Endothelial cell of umbilical vein (primary cell): ENCODE results near the gene MCOLN2. TPM values are rescaled to one million over a fixed set of nuclear protein-coding genes. Genes with fewer than 3 reads are reported as not detected.

Source experiments
- BruUV-seq: library from RNA; stranded (reverse); fragments of 400-500 nt; replicated peaks from 2 replicates; lab custom pipeline; 2021; lab: Mats Ljungman, UMichigan
- CTCF ChIA-PET: fragments of 300-600, 350-600 bp; sonication (Branson Sonifier 250); formaldehyde crosslinking; loops from one replicate; lab custom pipeline; 2021; ENCODE audit warnings: antibody characterized with exemption, inconsistent platforms; lab: Charles Lee
- POLR2A ChIA-PET: fragments of 300-600, 350-600 bp; sonication (Branson Sonifier 250); formaldehyde crosslinking; loops from one replicate; lab custom pipeline; 2021; ENCODE audit warnings: antibody characterized with exemption, inconsistent platforms; lab: Charles Lee
- DNase-seq: peaks from one replicate; pipeline ENCODE4 v3.0.0-alpha.2; 2011; ENCODE audit warnings: low read depth, low spot score
- FAIRE-seq: peaks from 2 replicates; lab custom pipeline; 2011; peaks lifted over from hg19 to GRCh38; lab: Jason Lieb, UNC
- H2AFZ ChIP-seq: 2 replicates; pipeline ENCODE4 v1.6.0; 2012; ENCODE audit warnings: low read depth, low read length, control low read depth, inconsistent platforms
- H3K27ac ChIP-seq: 2 replicates; pipeline ENCODE4 v1.5.1; 2011; ENCODE audit warnings: low read depth, mild to moderate bottlenecking, control low read depth, low read length, moderate library complexity; ENCODE audit not compliant: insufficient read depth
- H3K27me3 ChIP-seq, 2 experiments: 2 replicates each; pipeline versions ENCODE4 v1.6.0 to v1.6.1; 2011; ENCODE audit warnings: low read length in 2 of 2, mixed read lengths in 1 of 2; ENCODE audit not compliant: control insufficient read depth in 2 of 2, insufficient read depth in 2 of 2
- H3K36me3 ChIP-seq, 2 experiments: 2 replicates in 1 of 2; 3 replicates in 1 of 2; pipeline ENCODE4 v1.5.1; 2011; ENCODE audit warnings: low read length in 2 of 2, mild to moderate bottlenecking in 1 of 2, moderate library complexity in 1 of 2; ENCODE audit not compliant: control insufficient read depth in 2 of 2, insufficient read depth in 2 of 2; ENCODE audit errors: extremely low read depth in 1 of 2
- H3K4me1 ChIP-seq: 3 replicates; pipeline ENCODE4 v1.5.1; 2011; ENCODE audit warnings: mild to moderate bottlenecking, low read length; ENCODE audit not compliant: control insufficient read depth, insufficient read depth; ENCODE audit errors: extremely low read depth
- H3K4me2 ChIP-seq: 2 replicates; pipeline ENCODE4 v1.6.1; 2011; ENCODE audit warnings: low read length, control low read depth, mixed read lengths; ENCODE audit not compliant: insufficient read depth
- H3K4me3 ChIP-seq, 3 experiments: fragments of 200-600 bp in 1 of 3; sonication (generic), shearing (Covaris generic) in 1 of 3; replicated peaks in 1 of 3; 2 replicates each; pipeline ENCODE4 v1.5.1; 2011 to 2016; ENCODE audit warnings: control low read depth in 3 of 3, low read length in 3 of 3, mild to moderate bottlenecking in 2 of 3, inconsistent platforms in 1 of 3, low read depth in 1 of 3, moderate library complexity in 1 of 3; ENCODE audit not compliant: insufficient read depth in 1 of 3
- H3K79me2 ChIP-seq: 2 replicates; pipeline ENCODE4 v1.6.0; 2012; ENCODE audit warnings: low read length, inconsistent platforms; ENCODE audit not compliant: control insufficient read depth, insufficient read depth
- H3K9ac ChIP-seq: replicated peaks from 2 replicates; pipeline ENCODE3; 2011; ENCODE audit warnings: low read length, control low read depth; ENCODE audit not compliant: insufficient read depth; ENCODE audit errors: extremely low read depth
- H3K9me1 ChIP-seq: replicated peaks from 3 replicates; pipeline ENCODE4 v1.6.0; 2011; ENCODE audit warnings: mild to moderate bottlenecking, low read length; ENCODE audit not compliant: control insufficient read depth, insufficient read depth; ENCODE audit errors: extremely low read depth
- H3K9me3 ChIP-seq: replicated peaks from 2 replicates; pipeline ENCODE4 v1.5.1; 2012; ENCODE audit warnings: low read length, inconsistent platforms; ENCODE audit not compliant: control insufficient read depth, insufficient read depth
- H4K20me1 ChIP-seq: replicated peaks from 2 replicates; pipeline ENCODE3; 2011; ENCODE audit warnings: mild to moderate bottlenecking, low read length; ENCODE audit not compliant: control insufficient read depth, insufficient read depth; ENCODE audit errors: extremely low read depth
- CTCF ChIP-seq, 2 donors: IDR thresholded peaks; 1 replicate in 1 of 2; 2 replicates in 1 of 2; pipeline ENCODE4 v1.5.1; 2011; ENCODE audit warnings: low read length in 2 of 2, mild to moderate bottlenecking in 2 of 2, moderate library complexity in 2 of 2, control low read depth in 1 of 2, inconsistent platforms in 1 of 2, low read depth in 1 of 2; ENCODE audit not compliant: insufficient read depth in 1 of 2; ENCODE audit errors: extremely low read depth in 1 of 2
- FOS ChIP-seq: IDR thresholded peaks from 2 replicates; pipeline ENCODE4 v1.6.1; 2011; ENCODE audit warnings: mild to moderate bottlenecking, low read length, moderate library complexity, borderline replicate concordance; ENCODE audit not compliant: insufficient read depth
- JUN ChIP-seq: IDR thresholded peaks from 2 replicates; pipeline ENCODE4 v1.6.1; 2011; ENCODE audit warnings: borderline replicate concordance, low read depth; ENCODE audit not compliant: insufficient read length, insufficient read depth
- MAX ChIP-seq: IDR thresholded peaks from 2 replicates; pipeline ENCODE4 v1.6.1; 2011; ENCODE audit not compliant: insufficient read depth, insufficient read length
- POLR2A ChIP-seq: IDR thresholded peaks from 2 replicates; pipeline ENCODE4 v1.6.1; 2012; ENCODE audit warnings: low read depth, mild to moderate bottlenecking, control low read depth, low read length
- dilution Hi-C: fragments of 300-500 bp; cut with MboI; formaldehyde crosslinking; loops from one replicate; pipeline ENCODE4 v1.15.0; 2019; ENCODE audit warnings: low sequenced_read_pairs; ENCODE audit not compliant: extremely low pct_ligation_motif_present
- intact Hi-C: fragments of 100-400 bp; cut with micrococcal nuclease; formaldehyde crosslinking; loops from one replicate; pipeline ENCODE4 v1.10.0; 2022
- polyA plus RNA-seq, 4 experiments: library from polyadenylated mRNA; depleted of rRNA in 3 of 4; stranded (reverse) in 3 of 4; unstranded in 1 of 4; fragments of >200 nt; gene quantifications; 2 replicates each; pipeline versions ENCODE4 v1.2.1 to v1.2.3, GENCODE V29; 2011 to 2012; ENCODE audit warnings: missing spikeins in 1 of 4
- total RNA-seq: library from RNA; stranded (reverse); gene quantifications from 2 replicates; pipeline ENCODE4 v1.2.3, GENCODE V29; 2021

MCOLN2 gene
- total and polyA plus RNA-seq, 2 donors (not counting 3 experiments of a cell fraction or from before 2014, with no cell fraction given), result not detected

GRCh38 chr1:84889437-84889836, 107.5 kb downstream of the MCOLN2 start:
- BruUV-seq, result no TSS peak
- no peak for TF ChIP-seq JUN
- no peak for TF ChIP-seq FOS
- no peak for TF ChIP-seq CTCF (IDR thresholded peaks at IDR 0.05; ENCODE audit: extremely low read depth in 1 of 2, insufficient read depth in 1 of 2, low read depth in 1 of 2, low read length in 2 of 2)
- no peak for TF ChIP-seq MAX
- Histone ChIP-seq H3K4me1 (no peaks in the 10 kb centered on the region), H3K9me3 (no peaks in the 10 kb centered on the region), H3K27ac (no peak overlapping the region), H3K9me1 (no peaks in the 10 kb centered on the region), H3K79me2 (no peaks in the 10 kb centered on the region), H2AFZ (no peak overlapping the region), H3K27me3 (peaks cover 18 to 40% of the 10 kb centered on the region in 2 experiments), H3K4me3 (no peak overlapping the region), H3K4me2 (no peak overlapping the region), H3K9ac (no peak overlapping the region), H3K36me3 (no peaks in the 10 kb centered on the region), H4K20me1 (no peaks in the 10 kb centered on the region)
- ChIA-PET CTCF (no interaction called here), POLR2A (no interaction called here)
- dilution Hi-C loops, result no loop called here
- FAIRE-seq (no peak), DNase-seq (no peak)
- intact Hi-C loops, result no loop called here

- H3K9ac ChIP-seq, result no peak overlapping the region
- H4K20me1 ChIP-seq, result no peaks in the 10 kb centered on the region
- no peak for TF ChIP-seq POLR2A
- H3K79me2 ChIP-seq, result no peaks in the 10 kb centered on the region
- ChIA-PET CTCF (no interaction called here), POLR2A (no interaction called here)
- no peaks in the 10 kb centered on the region for H3K9me3 ChIP-seq
- no TSS peak for BruUV-seq
- H3K4me3 ChIP-seq, result no peak overlapping the region
- FAIRE-seq (no peak), DNase-seq (no peak)
- H3K27ac ChIP-seq, result no peak overlapping the region
- H2AFZ ChIP-seq, result no peak overlapping the region
- no peak overlapping the region for H3K4me2 ChIP-seq
- intact Hi-C loops (no loop called here), dilution Hi-C loops (no loop called here)
- no peaks in the 10 kb centered on the region for H3K4me1 ChIP-seq
- no peaks in the 10 kb centered on the region for H3K36me3 ChIP-seq
- H3K27me3 ChIP-seq, result peaks cover 15 to 34% of the 10 kb centered on the region in 2 experiments
- no peaks in the 10 kb centered on the region for H3K9me1 ChIP-seq
Observed at GRCh38 chr1:84888753-84889152, 108.2 kb downstream of the MCOLN2 start.
